ENCODE measurements around the gene C21orf91. TPM values are rescaled to one million over a fixed set of nuclear protein-coding genes. Genes with fewer than 3 reads are reported as not detected.

The C21orf91 gene
- total and polyA plus RNA-seq, 9 of the 15 experiments (the other 6 are each of a cell fraction or from before 2014, with no cell fraction given) = 3.9 to 14.1 (median 12.1) TPM

- no peaks in the 10 kb centered on the region for H3K9me3 ChIP-seq (replicated peaks; ENCODE audit: control insufficient read depth, insufficient read depth, low read depth, low read length)
- no peaks in the 10 kb centered on the region for H3K79me2 ChIP-seq (ENCODE audit: control insufficient read depth, insufficient read depth, low read length)
- CTCF ChIA-PET (ENCODE audit: low intra/inter-chr PET ratio) = no interaction called here
- no peak overlapping the region for H3K27ac ChIP-seq (ENCODE audit: extremely low read depth, low read depth, low read length)
- POLR2A ChIA-PET = no interaction called here
- no peaks in the 10 kb centered on the region for H4K20me1 ChIP-seq (replicated peaks; ENCODE audit: control insufficient read depth, insufficient read depth, low read length)
- no peak for DNase-seq (ENCODE audit: extremely low read depth in 1 of 4, low spot score in 3 of 4)
- no peaks in the 10 kb centered on the region for H3K36me3 ChIP-seq (ENCODE audit: control insufficient read depth, insufficient read depth, low read length)
- ATAC-seq = no peak
- in situ Hi-C loops (cut with MboI) = no loop called here
- FAIRE-seq = no peak
- H3K4me3 ChIP-seq = no peak overlapping the region
- BruUV-seq (replicated peaks) = no TSS peak
- intact Hi-C loops (cut with micrococcal nuclease) = no loop called here
- no peaks in the 10 kb centered on the region for H3K9me1 ChIP-seq (ENCODE audit: control insufficient read depth, insufficient read depth, low read length)
- H3K4me2 ChIP-seq (ENCODE audit: insufficient read depth, low read length) = no peak overlapping the region
- no peaks in the 10 kb centered on the region for H3K4me1 ChIP-seq (replicated peaks in 1 of 2; ENCODE audit: control insufficient read depth in 2 of 2, insufficient read depth in 2 of 2, low read length in 2 of 2)
- no peak overlapping the region for H2AFZ ChIP-seq (ENCODE audit: low read depth, low read length)
- H3K9ac ChIP-seq (ENCODE audit: insufficient read depth in 1 of 2, low read depth in 2 of 2, low read length in 2 of 2) = no peak overlapping the region
- H3K27me3 ChIP-seq (ENCODE audit: control insufficient read depth in 2 of 2, insufficient read depth in 2 of 2, low read length in 2 of 2) = no peaks in the 10 kb centered on the region
- TF ChIP-seq ZNF707 (CRISPR knock-in tag; conservative IDR thresholded peaks at IDR 0.05) (no peak), BHLHE40 (IDR thresholded peaks at IDR 0.05; ENCODE audit: low read length) (no peak), ZBTB11 (CRISPR knock-in tag; IDR thresholded peaks at IDR 0.05) (no peak), TAF9B (IDR thresholded peaks at IDR 0.05; ENCODE audit: partially characterized antibody) (no peak), RBM14 (IDR thresholded peaks at IDR 0.05; ENCODE audit: borderline replicate concordance, insufficient read depth, low read depth, low read length) (no peak), ZNF780A (CRISPR knock-in tag; IDR thresholded peaks at IDR 0.05) (no peak), MCM5 (IDR thresholded peaks at IDR 0.05; ENCODE audit: low read depth) (no peak), ZNF212 (CRISPR knock-in tag; IDR thresholded peaks at IDR 0.05) (no peak), CREM (IDR thresholded peaks at IDR 0.05; ENCODE audit: low read depth) (no peak), MLX (CRISPR knock-in tag; conservative IDR thresholded peaks at IDR 0.05) (no peak), MYC (IDR thresholded peaks at IDR 0.05; ENCODE audit: low read depth, low read length) (no peak), MYC (CRISPR knock-in tag; IDR thresholded peaks at IDR 0.05; ENCODE audit: borderline replicate concordance, low read depth) (no peak), ZNF165 (CRISPR knock-in tag; IDR thresholded peaks at IDR 0.05; ENCODE audit: borderline replicate concordance) (no peak), ZNF134 (CRISPR knock-in tag; conservative IDR thresholded peaks at IDR 0.05) (no peak)
Measured at GRCh38 chr21:17841103-17841502, 21.9 kb upstream of the C21orf91 start.
